Cardiac septum (tissue), 1 donor: ENCODE results near the gene FANCG. TPM values are rescaled to one million over a fixed set of nuclear protein-coding genes. Genes with fewer than 3 reads are reported as not detected.
A peak's percentile ranks its signal among the peaks of the same experiment; 100 is the strongest.

Experiments
- DNase-seq: peaks from one replicate; pipeline ENCODE4 v3.0.0-alpha.2; 2020; ENCODE audit warnings: low spot score
- intact Hi-C: fragments of 100-400 bp; cut with DNase I; formaldehyde crosslinking; loops from one replicate; pipeline ENCODE4 v1.14.0; 2022
- total RNA-seq: library from RNA; stranded (reverse); fragmentation: NEBNext Ultra II Directional; extraction: Animal tissue kit (Norgen Biotek cat#: 25700); gene quantifications from one replicate; pipeline ENCODE4 v1.2.1, GENCODE V29; 2021
- donor health status: DM: no; HTN: no; CAD: no.

The FANCG gene
- total RNA-seq, 1 donor from 2014 or later = 5.6 TPM

DNA sequence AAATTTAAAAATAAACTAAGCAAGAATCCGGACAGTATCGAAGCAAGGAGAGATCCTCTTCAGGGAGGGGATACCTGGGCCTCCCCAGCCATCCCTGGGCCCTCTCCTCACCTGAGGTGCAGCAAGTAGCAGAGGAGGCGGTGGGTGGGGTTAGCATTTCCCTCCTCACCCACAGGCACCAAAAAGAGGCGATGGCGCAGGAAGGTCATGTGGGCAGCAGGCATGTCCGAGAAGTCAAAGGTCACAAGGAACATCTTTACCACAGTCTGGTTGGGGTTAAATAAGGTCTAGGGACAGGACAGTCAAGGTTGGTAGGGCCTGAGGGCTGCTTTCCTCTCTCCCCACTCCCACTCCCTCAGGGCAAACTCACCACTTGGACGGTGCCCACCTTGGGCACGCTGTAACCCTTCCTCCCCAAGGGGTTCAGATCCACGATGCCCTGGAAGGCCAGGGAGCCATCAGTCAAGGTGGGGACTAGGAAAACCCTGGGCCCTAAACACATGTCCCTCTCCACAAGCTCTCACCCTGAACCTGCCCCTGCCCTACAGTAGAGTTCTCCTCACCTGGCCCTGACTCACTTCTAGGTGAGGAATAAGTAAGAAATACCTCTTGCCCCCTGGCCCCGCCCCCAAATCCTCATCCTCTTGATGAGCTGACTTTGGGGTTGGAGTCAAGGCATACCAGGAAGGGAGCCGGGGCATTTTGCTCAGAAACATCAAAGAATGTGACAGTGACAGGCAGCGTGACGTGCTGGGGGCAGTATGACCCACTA lies 26.0 kb upstream of the FANCG start:
- DNase-seq = no peak
- intact Hi-C loops = no loop called here

DNA sequence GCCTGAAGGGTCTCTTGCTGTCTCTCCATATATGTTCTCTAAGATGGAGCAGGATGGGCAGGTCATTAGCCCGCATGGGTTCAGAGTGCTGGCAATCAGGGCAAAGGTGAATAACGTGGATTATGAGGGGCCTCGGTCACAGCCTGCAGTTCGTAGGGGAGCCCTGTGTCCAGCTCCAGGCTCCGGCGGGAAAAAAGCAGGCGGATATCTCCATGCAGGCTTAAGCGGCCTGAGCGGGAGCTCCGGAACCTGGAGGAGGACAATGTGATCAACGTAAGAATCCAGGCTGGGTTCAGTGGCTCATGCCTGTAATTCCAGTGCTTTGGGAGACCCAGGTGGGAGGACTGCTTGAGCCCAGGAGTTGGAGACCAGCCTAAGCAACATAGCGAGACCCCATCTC lies 25.4 kb upstream of the FANCG start:
- DNase-seq = no peak
- intact Hi-C loops = no loop called here

DNA sequence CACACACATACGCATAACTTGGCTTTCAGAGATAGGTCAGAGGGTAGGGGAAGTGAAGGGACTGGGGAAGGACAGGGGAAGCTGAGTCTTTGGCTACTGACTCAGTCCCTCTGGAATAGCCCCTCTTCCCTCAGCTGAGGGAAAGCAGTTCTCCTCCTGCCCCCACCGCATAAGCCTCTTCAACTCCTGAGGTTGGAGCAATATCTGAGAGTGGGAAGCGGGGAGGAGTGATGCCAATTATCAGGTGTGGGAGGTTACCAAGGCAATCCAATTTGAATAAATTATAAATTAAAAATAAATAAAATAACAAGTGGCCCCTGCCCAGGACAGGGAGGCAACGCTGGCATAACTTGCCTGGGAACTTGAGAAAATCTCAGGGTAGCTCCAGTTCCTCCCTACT lies 24.8 kb upstream of the FANCG start:
- intact Hi-C loops = no loop called here
- no peak for DNase-seq

- intact Hi-C loops = no loop called here
- DNase-seq = no peak
Measured at GRCh38 chr9:35103660-35104191, 24.0 kb upstream of the FANCG start.

DNA sequence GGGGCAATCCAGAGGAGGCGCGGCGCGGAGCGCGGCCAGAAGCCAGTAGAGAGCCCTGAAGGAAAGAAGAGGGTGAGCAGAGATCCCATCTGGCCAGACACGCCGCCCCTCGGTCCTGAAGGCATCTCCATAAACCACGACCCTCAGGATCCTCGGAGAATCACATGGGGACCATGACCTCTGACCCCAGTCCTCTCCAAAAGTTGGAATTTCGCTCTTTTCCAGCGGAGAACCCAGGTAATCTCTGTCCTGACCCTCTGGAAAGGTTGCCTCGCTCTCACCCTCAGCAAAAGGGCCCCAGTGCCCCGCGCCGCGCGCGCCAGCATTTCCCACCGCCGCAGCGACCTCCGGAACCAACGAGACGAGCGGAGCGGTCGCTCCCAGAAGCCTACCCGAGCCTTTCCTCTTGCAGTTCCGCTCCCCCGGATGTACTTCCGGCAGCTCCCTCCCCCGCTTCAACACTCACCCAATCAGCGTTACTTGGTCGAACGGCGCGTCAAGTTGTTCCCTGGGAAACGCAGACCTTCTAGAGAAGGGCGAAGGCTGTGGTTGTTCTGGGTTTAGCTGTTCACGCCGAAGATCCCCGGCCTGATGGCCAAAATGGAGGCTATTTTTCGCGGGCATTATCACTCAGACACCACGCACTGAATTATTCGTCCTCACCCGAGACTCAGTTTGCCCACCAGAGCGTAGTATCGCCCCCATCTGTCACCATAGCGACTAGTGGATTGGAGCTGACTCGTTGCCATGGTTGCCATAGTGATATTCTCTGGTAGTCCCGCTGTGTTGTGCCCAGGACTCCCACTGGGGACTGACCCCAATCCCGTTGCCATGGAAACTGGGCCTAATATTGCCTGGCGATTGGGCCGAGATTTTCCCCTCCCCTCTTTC lies 23.3 kb upstream of the FANCG start, which contains the start of gene STOML2:
Gene STOML2 (minus strand): TSS at position 363 of the 891 bp plus-strand sequence. CDS start 37 bp downstream, at position 326.
- DNase-seq = peak; percentile 97
- intact Hi-C loops = no loop called here

DNA sequence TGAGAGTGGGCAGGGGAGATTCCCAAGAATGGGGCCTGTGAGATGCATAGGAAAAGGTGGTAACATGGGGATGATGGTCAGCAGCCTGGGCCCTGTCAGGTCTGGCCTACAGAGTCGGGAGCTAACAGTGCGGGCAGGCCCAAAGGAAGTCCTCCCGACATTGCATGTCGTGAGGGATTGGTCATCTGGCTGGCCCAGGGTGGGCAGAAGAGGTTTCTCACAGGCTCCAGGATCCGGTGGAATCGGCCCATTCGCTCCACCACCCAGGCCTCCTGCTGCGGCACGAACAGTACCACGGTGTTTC lies 22.7 kb upstream of the FANCG start:
- intact Hi-C loops = no loop called here
- DNase-seq = no peak

- no peak for DNase-seq
- intact Hi-C loops = loop anchor here (2.0 kb wide), 1 partner anchor 17 kb away; no protein-coding TSS in a partner anchor
Measured at GRCh38 chr9:35097573-35097972, 17.8 kb upstream of the FANCG start.

GRCh38 chr9:35096035-35096849 lies 16.5 kb upstream of the FANCG start, which contains the start of gene PIGO:
PIGO (minus strand) TSS chr9:35096591; CDS start chr9:35095565, 1,026 bp downstream.
- peak; percentile 94 for DNase-seq
- intact Hi-C loops = loop anchor here (2.0 kb wide), 1 partner anchor 15 kb away; no protein-coding TSS in a partner anchor

- no peak for DNase-seq
- intact Hi-C loops = loop anchor here (5.0 kb wide), 1 partner anchor 194 kb away; a partner anchor contains a TSS
Measured at GRCh38 chr9:35091536-35091935, 11.8 kb upstream of the FANCG start.

- DNase-seq = no peak
- intact Hi-C loops = no loop called here
Measured at GRCh38 chr9:35089434-35089833, 9.7 kb upstream of the FANCG start.

DNA sequence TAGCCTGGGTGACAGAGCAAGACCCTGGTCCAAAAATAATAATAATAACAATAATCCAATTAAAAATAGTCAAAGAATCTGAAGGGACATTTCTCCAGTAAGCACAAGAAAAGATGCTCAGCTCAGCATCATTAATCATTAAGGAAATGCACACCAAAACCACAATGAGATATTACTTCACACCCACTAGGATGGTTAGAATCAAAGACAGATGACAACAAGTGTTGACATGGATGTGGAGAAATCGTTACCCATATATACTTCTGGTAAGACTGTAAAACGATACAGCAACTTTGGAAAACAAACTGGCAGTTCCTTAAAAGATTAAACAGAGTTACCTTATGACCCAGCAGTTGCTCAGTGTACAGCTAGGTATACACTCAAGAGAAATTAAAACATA lies 5.3 kb upstream of the FANCG start:
- intact Hi-C loops = no loop called here
- no peak for DNase-seq

GRCh38 chr9:35079041-35079425 lies 709 bp downstream of the FANCG start:
- intact Hi-C loops = loop anchor here (10.0 kb wide), 1 partner anchor 526 kb away; the partner anchor contains the start of gene TESK1
- no peak for DNase-seq

DNA sequence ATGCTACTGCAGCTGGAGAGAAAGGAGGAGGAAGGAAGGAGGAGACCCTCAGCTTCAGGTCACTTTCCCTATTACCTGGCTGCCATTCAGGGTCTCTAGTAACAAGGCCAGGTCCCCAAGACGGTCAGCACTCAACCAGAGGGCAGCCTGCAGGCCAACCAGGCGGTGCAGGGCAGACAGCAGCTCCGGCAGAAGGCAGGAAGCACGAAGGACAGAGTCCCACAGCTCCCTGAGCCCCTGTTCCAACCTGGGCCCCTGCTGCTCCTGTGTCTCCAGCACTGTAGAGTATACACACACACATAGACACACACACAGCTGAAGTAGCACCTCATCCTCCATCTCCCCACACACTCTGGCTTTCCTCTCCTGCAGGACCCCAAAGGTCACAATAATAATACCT lies 1.7 kb downstream of the FANCG start:
- no peak for DNase-seq
- intact Hi-C loops = loop anchor here (10.0 kb wide), 1 partner anchor 527 kb away; the partner anchor contains the start of gene TESK1

- intact Hi-C loops = loop anchor here (10.0 kb wide), 1 partner anchor 528 kb away; the partner anchor contains the start of gene TESK1
- no peak for DNase-seq
Measured at GRCh38 chr9:35076848-35077247, 2.9 kb downstream of the FANCG start.

DNA sequence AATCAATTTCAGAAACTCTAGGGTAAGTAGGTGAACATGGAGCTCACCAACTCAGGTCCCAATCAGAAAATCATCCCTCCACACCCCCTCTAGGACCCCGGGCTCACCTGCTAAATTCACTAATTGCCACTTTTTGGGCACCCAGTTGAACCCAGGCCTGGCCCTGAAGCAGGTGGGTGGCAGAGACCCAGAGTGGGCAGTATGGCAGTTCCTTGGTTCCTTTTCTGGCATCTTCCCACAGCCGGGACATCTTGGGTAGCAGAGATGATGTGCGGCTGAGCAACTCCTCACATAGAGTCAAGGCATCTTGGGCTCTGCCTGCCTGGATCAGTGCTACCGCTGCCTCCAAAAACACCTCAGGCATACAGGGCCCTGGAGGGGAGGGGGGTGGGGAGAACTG lies 4.4 kb downstream of the FANCG start:
- DNase-seq = no peak

GRCh38 chr9:35074791-35075190 lies 5.0 kb downstream of the FANCG start:
- DNase-seq = no peak
- intact Hi-C loops = loop anchor here (5.0 to 10.0 kb wide), 2 partner anchors 82 to 530 kb away; partner anchors contain the start of gene TESK1

More for the DNA sequence above, 4.4 kb downstream of the FANCG start:
- intact Hi-C loops = loop anchor here (10.0 kb wide), 1 partner anchor 529 kb away; the partner anchor contains the start of gene TESK1

DNA sequence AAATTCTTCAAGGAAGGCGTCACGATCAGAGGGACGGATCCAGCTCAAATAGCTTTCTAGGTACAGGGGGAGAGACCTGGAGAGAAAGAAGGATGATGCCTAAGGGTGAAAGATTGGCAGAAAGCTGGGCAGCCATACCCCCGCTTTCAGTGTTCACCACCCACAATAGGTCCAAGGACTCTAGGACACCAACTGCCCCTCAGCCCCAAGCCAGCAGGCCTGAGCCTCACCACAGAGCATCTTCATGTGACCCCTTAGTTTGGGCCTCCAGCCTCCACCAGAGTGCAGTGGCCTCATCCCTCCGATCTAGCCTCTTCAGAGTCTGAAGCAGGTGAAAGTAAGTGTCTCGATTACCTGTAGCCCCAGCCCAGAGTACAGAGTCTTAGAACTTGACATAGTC lies 5.6 kb downstream of the FANCG start:
- DNase-seq = no peak
- intact Hi-C loops = loop anchor here (5.0 to 10.0 kb wide), 2 partner anchors 82 to 531 kb away; partner anchors contain the start of gene TESK1

DNA sequence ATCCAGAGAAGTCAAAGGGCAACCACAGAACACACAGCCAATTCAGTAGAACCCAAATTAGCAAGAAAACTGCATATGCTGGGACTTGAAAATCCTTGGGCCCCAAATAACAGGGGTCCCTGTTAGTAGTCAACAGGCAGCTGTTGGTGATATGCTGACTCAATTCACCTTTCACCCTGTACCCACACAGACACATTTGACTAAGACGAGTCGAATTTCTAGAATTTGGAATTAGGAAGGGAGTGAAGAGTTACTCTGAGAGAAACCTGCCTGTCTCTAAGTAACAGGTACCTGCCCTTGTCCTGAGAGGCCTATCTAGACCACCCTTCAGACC lies 6.5 kb downstream of the FANCG start:
- intact Hi-C loops = loop anchor here (5.0 to 10.0 kb wide), 2 partner anchors 81 to 532 kb away; partner anchors contain the start of gene TESK1
- no peak for DNase-seq
